H1 (cell line): ENCODE results near the gene DHRS1. TPM values are rescaled to one million over a fixed set of nuclear protein-coding genes. Genes with fewer than 3 reads are reported as not detected.

ENCODE experiments used
- CTCF ChIA-PET: fragments of 300-600 bp; sonication (Branson Sonifier 250); formaldehyde crosslinking; loops from one replicate; lab custom pipeline; 2021; ENCODE audit not compliant: partially characterized antibody; lab: Charles Lee
- POLR2A ChIA-PET: fragments of 300-600 bp; sonication (Branson Sonifier 250); formaldehyde crosslinking; loops from one replicate; lab custom pipeline; 2021; ENCODE audit warnings: inconsistent platforms; ENCODE audit not compliant: partially characterized antibody; lab: Charles Lee
- DNase-seq, 2 experiments: peaks; one replicate each; pipeline versions ENCODE4 v3.0.0 to v3.0.0-alpha.2; 2010 to 2022; ENCODE audit warnings: low spot score in 2 of 2, low read depth in 1 of 2, mixed read lengths in 1 of 2
- FAIRE-seq: peaks from 2 replicates; lab custom pipeline; 2011; peaks lifted over from hg19 to GRCh38; lab: Jason Lieb, UNC
- H2AFZ ChIP-seq: 2 replicates; pipeline ENCODE4 v1.8.1; 2012; ENCODE audit warnings: low read length, inconsistent platforms
- H2AK5ac ChIP-seq: 2 replicates; pipeline ENCODE4 v1.6.1; 2013; ENCODE audit warnings: low read depth, low read length
- H2BK120ac ChIP-seq: replicated peaks from 2 replicates; pipeline ENCODE3; 2013; ENCODE audit warnings: low read depth, low read length, inconsistent platforms
- H2BK12ac ChIP-seq: 2 replicates; pipeline ENCODE4 v1.6.1; 2013; ENCODE audit warnings: low read depth, low read length
- H2BK15ac ChIP-seq: 2 replicates; pipeline ENCODE4 v1.6.1; 2013; ENCODE audit warnings: low read length
- H2BK20ac ChIP-seq: 2 replicates; pipeline ENCODE4 v1.6.1; 2013; ENCODE audit warnings: low read length
- H2BK5ac ChIP-seq: 2 replicates; pipeline ENCODE4 v1.6.1; 2013; ENCODE audit warnings: low read depth, low read length
- H3K14ac ChIP-seq: 2 replicates; pipeline ENCODE4 v1.6.1; 2013; ENCODE audit warnings: inconsistent platforms; ENCODE audit not compliant: insufficient read length
- H3K18ac ChIP-seq: 2 replicates; pipeline ENCODE4 v1.6.1; 2013; ENCODE audit warnings: low read length; ENCODE audit errors: extremely low read depth
- H3K23ac ChIP-seq: 2 replicates; pipeline ENCODE4 v1.6.1; 2013; ENCODE audit warnings: inconsistent platforms; ENCODE audit not compliant: insufficient read length
- H3K23me2 ChIP-seq: 2 replicates; pipeline ENCODE4 v1.6.1; 2013; ENCODE audit warnings: low read depth, low read length
- H3K27ac ChIP-seq: 2 replicates; pipeline ENCODE4 v1.6.1; 2011; ENCODE audit warnings: low read depth, low read length, inconsistent platforms
- H3K27me3 ChIP-seq, 4 experiments: replicated peaks in 1 of 4; 1 replicate in 1 of 4; 2 replicates in 3 of 4; pipeline versions ENCODE4 v1.6.1 to v1.8.1; 2011 to 2013; ENCODE audit warnings: low read length in 3 of 4, mild to moderate bottlenecking in 3 of 4, inconsistent platforms in 2 of 4, mixed read lengths in 2 of 4, moderate library complexity in 1 of 4; ENCODE audit not compliant: control insufficient read depth in 3 of 4, insufficient read depth in 3 of 4; ENCODE audit errors: extremely low read depth in 1 of 4
- H3K36me3 ChIP-seq, 4 experiments: 2 replicates each; pipeline versions ENCODE4 v1.6.1 to v1.8.1; 2011 to 2013; ENCODE audit warnings: mild to moderate bottlenecking in 4 of 4, low read length in 3 of 4, moderate library complexity in 2 of 4, control low read depth in 1 of 4, inconsistent platforms in 1 of 4; ENCODE audit not compliant: insufficient read depth in 4 of 4, control insufficient read depth in 2 of 4
- H3K4ac ChIP-seq: replicated peaks from 2 replicates; pipeline ENCODE3; 2013; ENCODE audit warnings: low read length, low read depth, mixed read lengths, inconsistent platforms; ENCODE audit not compliant: insufficient read length
- H3K4me1 ChIP-seq, 4 experiments: replicated peaks in 1 of 4; 1 replicate in 1 of 4; 2 replicates in 3 of 4; pipeline versions ENCODE4 v1.6.1 to v1.8.1; 2011 to 2013; ENCODE audit warnings: low read length in 3 of 4, inconsistent platforms in 2 of 4, mixed read lengths in 1 of 4; ENCODE audit not compliant: insufficient read depth in 4 of 4, control insufficient read depth in 3 of 4
- H3K4me2 ChIP-seq, 2 experiments: 2 replicates each; pipeline versions ENCODE4 v1.6.1 to v1.8.1; 2011 to 2013; ENCODE audit warnings: low read depth in 2 of 2, low read length in 2 of 2, control low read depth in 1 of 2, inconsistent platforms in 1 of 2, mild to moderate bottlenecking in 1 of 2; ENCODE audit not compliant: insufficient read depth in 1 of 2
- H3K4me3 ChIP-seq, 4 experiments: fragments of 200-600, 300-600 bp in 1 of 4; sonication (generic), shearing (Covaris generic), sonication (Bioruptor Twin) in 1 of 4; 2 replicates each; pipeline versions ENCODE4 v1.5.1 to v1.8.1; 2011 to 2016; ENCODE audit warnings: low read length in 4 of 4, low read depth in 3 of 4, control low read depth in 2 of 4, inconsistent platforms in 2 of 4, mild to moderate bottlenecking in 2 of 4, mixed read lengths in 1 of 4, moderate library complexity in 1 of 4; ENCODE audit not compliant: insufficient read depth in 2 of 4; ENCODE audit errors: extremely low read depth in 1 of 4
- H3K56ac ChIP-seq: replicated peaks from 2 replicates; pipeline ENCODE3; 2013; ENCODE audit warnings: low read depth, mild to moderate bottlenecking, mixed read lengths, low read length, inconsistent platforms; ENCODE audit not compliant: insufficient read length
- H3K79me1 ChIP-seq: 2 replicates; pipeline ENCODE4 v1.6.1; 2013; ENCODE audit warnings: low read depth, low read length, control low read depth
- H3K79me2 ChIP-seq, 2 experiments: 2 replicates each; pipeline versions ENCODE4 v1.6.1 to v1.8.1; 2012 to 2013; ENCODE audit warnings: low read length in 2 of 2, mild to moderate bottlenecking in 2 of 2, inconsistent platforms in 1 of 2; ENCODE audit not compliant: insufficient read depth in 2 of 2, control insufficient read depth in 1 of 2
- H3K9ac ChIP-seq, 4 experiments: replicated peaks in 1 of 4; 1 replicate in 1 of 4; 2 replicates in 3 of 4; pipeline versions ENCODE4 v1.6.1 to v1.8.1; 2011 to 2013; ENCODE audit warnings: low read depth in 3 of 4, low read length in 3 of 4, control low read depth in 2 of 4, mild to moderate bottlenecking in 2 of 4, moderate library complexity in 2 of 4, inconsistent platforms in 1 of 4; ENCODE audit errors: extremely low read depth in 1 of 4
- H3K9me3 ChIP-seq, 2 experiments: 2 replicates each; pipeline versions ENCODE4 v1.6.1 to v1.8.1; 2012 to 2013; ENCODE audit warnings: mild to moderate bottlenecking in 2 of 2, moderate library complexity in 2 of 2, control low read depth in 1 of 2, inconsistent platforms in 1 of 2, low read depth in 1 of 2, low read length in 1 of 2, mixed read lengths in 1 of 2; ENCODE audit not compliant: insufficient read depth in 2 of 2
- H4K20me1 ChIP-seq, 2 experiments: replicated peaks in 1 of 2; 2 replicates each; pipeline versions ENCODE3 to v1.8.1; 2011 to 2013; ENCODE audit warnings: inconsistent platforms in 2 of 2, low read length in 2 of 2, mild to moderate bottlenecking in 1 of 2; ENCODE audit not compliant: insufficient read depth in 2 of 2, control insufficient read depth in 1 of 2
- H4K5ac ChIP-seq: 2 replicates; pipeline ENCODE4 v1.6.1; 2013; ENCODE audit warnings: low read length, low read depth, mixed read lengths, inconsistent platforms; ENCODE audit not compliant: insufficient read length
- H4K8ac ChIP-seq: 2 replicates; pipeline ENCODE4 v1.8.0; 2013; ENCODE audit warnings: mild to moderate bottlenecking, moderate library complexity, low read length, inconsistent platforms; ENCODE audit not compliant: insufficient read depth; ENCODE audit errors: extremely low read depth
- H4K91ac ChIP-seq: replicated peaks from 2 replicates; pipeline ENCODE3; 2013; ENCODE audit warnings: low read length, mixed read lengths, inconsistent platforms; ENCODE audit not compliant: insufficient read length
- ASH2L ChIP-seq: fragments of 200-600, 300-600 bp; sonication (generic); IDR thresholded peaks from one replicate; pipeline ENCODE4 v1.7.1; 2017; ENCODE audit warnings: low read length
- BRCA1 ChIP-seq: IDR thresholded peaks from 2 replicates; pipeline ENCODE4 v1.6.1; 2012; ENCODE audit warnings: low read depth, low read length, improper control_type of control experiment
- FOSL1 ChIP-seq: IDR thresholded peaks from 2 replicates; pipeline ENCODE4 v1.6.1; 2011; ENCODE audit warnings: mild to moderate bottlenecking, low read depth, low read length, moderate library complexity; ENCODE audit not compliant: insufficient read depth
- HDAC6 ChIP-seq: IDR thresholded peaks from one replicate; pipeline ENCODE4 v1.7.1; 2012; ENCODE audit warnings: low read depth, mild to moderate bottlenecking, inconsistent platforms, low read length, moderate library complexity
- JUN ChIP-seq: IDR thresholded peaks from 2 replicates; pipeline ENCODE4 v1.6.1; 2011; ENCODE audit warnings: low read depth, mild to moderate bottlenecking, improper control_type of control experiment, low read length
- MAFK ChIP-seq: IDR thresholded peaks from 2 replicates; pipeline ENCODE4 v1.6.1; 2012; ENCODE audit warnings: low read depth, mild to moderate bottlenecking, improper control_type of control experiment, low read length
- PHF8 ChIP-seq: fragments of 200-600 bp; sonication (generic); conservative IDR thresholded peaks from 2 replicates; pipeline ENCODE4 v1.7.1; 2012; ENCODE audit warnings: low read depth, mild to moderate bottlenecking, inconsistent platforms, low read length, moderate library complexity
- RFX5 ChIP-seq: IDR thresholded peaks from 2 replicates; pipeline ENCODE4 v1.6.1; 2011; ENCODE audit warnings: low read depth, low read length, improper control_type of control experiment, borderline replicate concordance
- SAP30 ChIP-seq: fragments of 300-600 bp; sonication (generic); IDR thresholded peaks from 2 replicates; pipeline ENCODE4 v1.7.1; 2012; ENCODE audit warnings: low read length, moderate library complexity, mild to moderate bottlenecking, inconsistent platforms; ENCODE audit not compliant: insufficient read depth, insufficient replicate concordance
- SIRT6 ChIP-seq: IDR thresholded peaks from one replicate; pipeline ENCODE4 v1.7.1; 2012; ENCODE audit warnings: low read length, inconsistent platforms
- SP4 ChIP-seq: IDR thresholded peaks from 2 replicates; pipeline ENCODE4 v1.6.1; 2012; ENCODE audit warnings: low read length, inconsistent platforms
- ZNF274 ChIP-seq: IDR thresholded peaks from 2 replicates; pipeline ENCODE4 v1.7.0; 2012; ENCODE audit warnings: low read length, borderline replicate concordance; ENCODE audit errors: extremely low read depth
- WGBS, 2 experiments: shearing (Covaris generic) in 1 of 2; methylation state at CpG; one replicate each; pipeline versions ENCODE4 v1.1.6 to v1.1.7; 2013 to 2015; ENCODE audit warnings: low lambda C conversion rate in 2 of 2, mixed read lengths in 2 of 2, inconsistent platforms in 1 of 2, low coverage in 1 of 2, missing lambda C conversion rate in 1 of 2; ENCODE audit not compliant: insufficient replicate concordance in 2 of 2, insufficient coverage in 1 of 2, insufficient read length in 1 of 2; ENCODE audit errors: extremely low coverage in 1 of 2, missing lambda C conversion rate in 1 of 2; 5-methylcytosine and 5-hydroxymethylcytosine counted together
- polyA plus RNA-seq, 7 experiments: library from polyadenylated mRNA; depleted of rRNA in 3 of 7; stranded (reverse) in 5 of 7; unstranded in 2 of 7; fragments of >200 nt in 5 of 7; fragments of 200-250 nt in 2 of 7; gene quantifications; 1 replicate in 5 of 7; 2 replicates in 1 of 7; 4 replicates in 1 of 7; pipeline versions ENCODE4 v1.2.1 to v1.2.3, GENCODE V29; 2011 to 2013; ENCODE audit warnings: missing spikeins in 2 of 7, mixed read lengths in 2 of 7
- total RNA-seq: library from RNA; stranded (reverse); fragmentation: NEBNext Ultra II Directional; extraction: Animal tissue kit (Norgen Biotek cat#: 25700); gene quantifications from 2 replicates; pipeline ENCODE4 v1.2.1, GENCODE V29; 2021

The DHRS1 gene
- total and polyA plus RNA-seq, 2 of the 8 experiments (the other 6 are each of a cell fraction or from before 2014, with no cell fraction given) = 8.8 to 31.7 TPM

DNA sequence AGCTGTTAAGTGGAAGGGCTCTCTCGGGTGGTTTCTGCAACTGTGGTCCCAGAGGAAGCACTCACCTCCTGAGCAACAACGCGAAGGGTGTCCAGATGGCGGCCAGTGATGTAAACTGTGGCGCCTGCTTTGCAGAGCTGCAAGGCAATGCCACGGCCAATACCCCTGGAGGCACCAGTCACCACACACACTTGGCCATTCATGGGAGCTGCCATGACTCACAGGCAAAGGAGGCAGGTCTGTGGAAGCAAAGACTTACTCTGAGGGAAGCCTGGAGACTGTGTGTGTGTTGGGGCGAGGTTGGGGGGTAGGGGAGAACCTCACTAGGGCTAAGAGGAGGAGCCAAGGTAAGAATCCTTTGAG is 707 bp downstream of the DHRS1 start:
- Histone ChIP-seq H3K9me3 (no peaks in the 10 kb centered on the region; a peak in 1 of 4 replicates), H4K91ac (no peak overlapping the region), H3K9ac (peak overlapping the region in 3 of 4 experiments; percentile 63 to 91 (median 68); a peak in 4 of 7 replicates), H2AFZ (no peak overlapping the region), H4K8ac (peak overlapping the region; percentile 92; the same call in 1 of the 2 replicates), H3K23ac (no peak overlapping the region), H3K27ac (no peak overlapping the region), H3K27me3 (no peaks in the 10 kb centered on the region), H2BK20ac (no peak overlapping the region), H3K79me1 (peaks cover 5% of the 10 kb centered on the region; the same call in 1 of the 2 replicates), H3K18ac (no peak overlapping the region), H2BK15ac (no peak overlapping the region), H3K4me3 (peak overlapping the region; percentile 76 to 91 (median 88)), H3K4ac (no peak overlapping the region), H3K4me1 (peaks cover 0 to 7% (median 4%) of the 10 kb centered on the region in 4 experiments; a peak in 5 of 7 replicates), H2BK120ac (no peak overlapping the region), H3K4me2 (peak overlapping the region; percentile 85 to 96), H3K56ac (no peak overlapping the region), H4K20me1 (no peaks in the 10 kb centered on the region), H3K14ac (no peak overlapping the region), H4K5ac (no peak overlapping the region), H2AK5ac (no peak overlapping the region), H2BK12ac (no peak overlapping the region), H2BK5ac (0 out of 2 replicates have a peak overlapping the region, but pooled peaks have one; percentile 12), H3K36me3 (peaks cover 17 to 27% (median 23%) of the 10 kb centered on the region in 4 experiments), H3K79me2 (peaks cover 4 to 13% of the 10 kb centered on the region in 2 experiments; a peak in 2 of 4 replicates), H3K23me2 (peaks cover 4% of the 10 kb centered on the region; the same call in 1 of the 2 replicates)
- FAIRE-seq (no peak), DNase-seq (no peak)
- 82% methylated on average over 7 of the region's 7 CpGs; no CpG with 5 or more reads in 1 of the 2 experiments for WGBS, 2 experiments
- ChIA-PET POLR2A (interaction anchor here (1.0 to 6.1 kb wide), 14 partner anchors 8 to 152 kb away, joined by 3 to 50 read pairs (median 7); partner anchors contain the start of genes CHMP4A, CIDEB, GMPR2 and LTB4R), CTCF (interaction anchor here (0.7 to 9.0 kb wide), 16 partner anchors 9 to 241 kb away, joined by 3 to 163 read pairs (median 8); partner anchors contain the start of genes CHMP4A, CIDEB, IPO4 and KHNYN)
- TF ChIP-seq SAP30 (no peak), MAFK (no peak), FOSL1 (no peak), HDAC6 (no peak), ASH2L (no peak), RFX5 (no peak), SIRT6 (no peak), PHF8 (no peak), ZNF274 (no peak), BRCA1 (no peak), JUN (no peak), SP4 (no peak)
